Osteoblast (primary cell): ENCODE results near the gene PDIA3. TPM values are rescaled to one million over a fixed set of nuclear protein-coding genes. Genes with fewer than 3 reads are reported as not detected.

ENCODE experiments used
- DNase-seq: peaks from one replicate; pipeline ENCODE4 v3.0.0; 2011; ENCODE audit warnings: low spot score, mixed read lengths; ENCODE audit not compliant: insufficient read length; ENCODE audit errors: missing footprints
- H2AFZ ChIP-seq: 2 replicates; pipeline ENCODE4 v1.6.0; 2011; ENCODE audit warnings: mild to moderate bottlenecking, low read length
- H3K27ac ChIP-seq: 2 replicates; pipeline ENCODE4 v1.5.1; 2011; ENCODE audit warnings: mild to moderate bottlenecking, low read depth, low read length, moderate library complexity
- H3K27me3 ChIP-seq: 2 replicates; pipeline ENCODE4 v1.6.0; 2012; ENCODE audit warnings: mild to moderate bottlenecking, control low read depth, inconsistent platforms, low read length, moderate library complexity; ENCODE audit not compliant: insufficient read depth
- H3K36me3 ChIP-seq: 2 replicates; pipeline ENCODE4 v1.5.1; 2011; ENCODE audit warnings: mild to moderate bottlenecking, low read length, control low read depth, moderate library complexity; ENCODE audit not compliant: insufficient read depth
- H3K4me1 ChIP-seq: 2 replicates; pipeline ENCODE4 v1.5.1; 2011; ENCODE audit warnings: mild to moderate bottlenecking, low read length, control low read depth, moderate library complexity; ENCODE audit not compliant: insufficient read depth
- H3K4me2 ChIP-seq: 2 replicates; pipeline ENCODE4 v1.6.0; 2011; ENCODE audit warnings: mild to moderate bottlenecking, low read length; ENCODE audit not compliant: insufficient read depth
- H3K4me3 ChIP-seq: fragments of 200-600 bp; sonication (generic); 3 replicates; pipeline ENCODE4 v1.5.1; 2012; ENCODE audit warnings: mild to moderate bottlenecking, low read length, inconsistent platforms; ENCODE audit not compliant: insufficient read depth
- H3K79me2 ChIP-seq: 2 replicates; pipeline ENCODE4 v1.6.0; 2012; ENCODE audit warnings: mild to moderate bottlenecking, low read length, control low read depth, inconsistent platforms; ENCODE audit not compliant: insufficient read depth
- H3K9me3 ChIP-seq: 2 replicates; pipeline ENCODE4 v1.5.1; 2011; ENCODE audit warnings: low read depth, low read length, control low read depth
- H4K20me1 ChIP-seq: 2 replicates; pipeline ENCODE4 v1.6.0; 2012; ENCODE audit warnings: mild to moderate bottlenecking, low read length, control low read depth; ENCODE audit not compliant: insufficient read depth
- CTCF ChIP-seq: IDR thresholded peaks from 2 replicates; pipeline ENCODE4 v1.5.1; 2011; ENCODE audit warnings: mild to moderate bottlenecking, low read depth, low read length, moderate library complexity; ENCODE audit errors: extremely low read depth
- total RNA-seq: library from RNA; depleted of rRNA; stranded (reverse); fragments of >200 nt; gene quantifications from 2 replicates; pipeline ENCODE4 v1.2.3, GENCODE V29; 2012

The PDIA3 gene
- total RNA-seq, 1 donor, result 160 TPM

- Histone ChIP-seq H3K9me3 (no peaks in the 10 kb centered on the region), H3K4me2 (no peak overlapping the region), H3K27me3 (no peaks in the 10 kb centered on the region), H3K79me2 (no peaks in the 10 kb centered on the region), H3K4me1 (peaks cover 8% of the 10 kb centered on the region), H3K36me3 (peaks cover 54% of the 10 kb centered on the region), H3K27ac (no peak overlapping the region), H2AFZ (no peak overlapping the region), H3K4me3 (no peak overlapping the region), H4K20me1 (peaks cover 15% of the 10 kb centered on the region)
- DNase-seq, result no peak
- TF ChIP-seq CTCF, result no peak
Measured at GRCh38 chr15:43774062-43774461, 27.8 kb downstream of the PDIA3 start.

GRCh38 chr15:43775411-43775965 is 29.2 kb downstream of the PDIA3 start:
- peaks cover 8% of the 10 kb centered on the region for H4K20me1 ChIP-seq
- H3K4me1 ChIP-seq, result peaks cover 8% of the 10 kb centered on the region
- no peak overlapping the region for H3K4me2 ChIP-seq
- H3K9me3 ChIP-seq, result no peaks in the 10 kb centered on the region
- no peak overlapping the region for H3K4me3 ChIP-seq
- H3K36me3 ChIP-seq, result peaks cover 40% of the 10 kb centered on the region
- H2AFZ ChIP-seq, result no peak overlapping the region
- no peaks in the 10 kb centered on the region for H3K27me3 ChIP-seq
- H3K27ac ChIP-seq, result no peak overlapping the region
- H3K79me2 ChIP-seq, result no peaks in the 10 kb centered on the region
- TF ChIP-seq CTCF, result peak; percentile 39
- DNase-seq, result peak; percentile 51

GRCh38 chr15:43776101-43776717 is 30.0 kb downstream of the PDIA3 start:
- Histone ChIP-seq H3K9me3 (no peaks in the 10 kb centered on the region), H3K4me2 (peak overlapping the region; percentile 81), H3K79me2 (no peaks in the 10 kb centered on the region), H3K36me3 (peaks cover 32% of the 10 kb centered on the region), H4K20me1 (peaks cover 8% of the 10 kb centered on the region), H3K4me3 (peak overlapping the region; percentile 92), H3K4me1 (peaks cover 8% of the 10 kb centered on the region), H2AFZ (no peak overlapping the region), H3K27me3 (no peaks in the 10 kb centered on the region), H3K27ac (no peak overlapping the region)
- no peak for TF ChIP-seq CTCF
- DNase-seq, result no peak

GRCh38 chr15:43776718-43777266 is 30.6 kb downstream of the PDIA3 start, which contains the start of gene ELL3:
Gene ELL3 (minus strand): TSS chr15:43776966. CDS start chr15:43776901, 65 bp downstream.
- peaks cover 8% of the 10 kb centered on the region for H3K4me1 ChIP-seq
- no peak for TF ChIP-seq CTCF
- H3K9me3 ChIP-seq, result no peaks in the 10 kb centered on the region
- peak within 1 kb of the TSS; percentile 73 for H2AFZ ChIP-seq
- no peaks in the 10 kb centered on the region for H3K27me3 ChIP-seq
- peak within 1 kb of the TSS; percentile 44 for H3K27ac ChIP-seq
- peak; percentile 91 for DNase-seq
- peak within 1 kb of the TSS; percentile 81 for H3K4me2 ChIP-seq
- H3K36me3 ChIP-seq, result peaks cover 26% of the 10 kb centered on the region
- peaks cover 8% of the 10 kb centered on the region for H4K20me1 ChIP-seq
- no peaks in the 10 kb centered on the region for H3K79me2 ChIP-seq
- H3K4me3 ChIP-seq, result peak within 1 kb of the TSS; percentile 92
